Nephron (organoid): ENCODE measurements around the gene HINT3.
A peak's percentile ranks its signal among the peaks of the same experiment; 100 is the strongest.
"Not testable (repeated sequence)": the region's sequence is repeated elsewhere in the genome, so short reads cannot be mapped to it uniquely, and the experiment has no call there.

ENCODE experiments used
- H3K27ac Mint-ChIP-seq, 3 experiments: 2 replicates each; pipeline ENCODE4 v1.8.0; 2020; ENCODE audit warnings: mixed read lengths in 3 of 3, mild to moderate bottlenecking in 2 of 3, moderate library complexity in 1 of 3
- H3K27me3 Mint-ChIP-seq: 2 replicates; pipeline ENCODE4 v1.8.0; 2021; ENCODE audit warnings: low read depth, mild to moderate bottlenecking, moderate library complexity, mixed read lengths
- H3K36me3 Mint-ChIP-seq: 2 replicates; pipeline ENCODE4 v1.8.0; 2020; ENCODE audit warnings: low read depth, mixed read lengths
- H3K4me1 Mint-ChIP-seq: 2 replicates; pipeline ENCODE4 v1.8.0; 2020; ENCODE audit warnings: mixed read lengths
- H3K4me3 Mint-ChIP-seq, 3 experiments: 2 replicates each; pipeline ENCODE4 v1.8.0; 2020; ENCODE audit warnings: mild to moderate bottlenecking in 3 of 3, mixed read lengths in 3 of 3, moderate library complexity in 2 of 3
- H3K9me3 Mint-ChIP-seq: 2 replicates; pipeline ENCODE4 v1.8.0; 2020; ENCODE audit warnings: mixed read lengths
- TF ChIP-seq, protein P1 (sequence below), 3 experiments: fragments of 200-600 bp; sonication (generic); IDR thresholded peaks; one replicate each; pipeline ENCODE4 v1.5.0; 2021; ENCODE audit warnings: antibody characterized with exemption in 3 of 3; ENCODE audit not compliant: unreplicated experiment in 3 of 3

Gene HINT3

DNA sequence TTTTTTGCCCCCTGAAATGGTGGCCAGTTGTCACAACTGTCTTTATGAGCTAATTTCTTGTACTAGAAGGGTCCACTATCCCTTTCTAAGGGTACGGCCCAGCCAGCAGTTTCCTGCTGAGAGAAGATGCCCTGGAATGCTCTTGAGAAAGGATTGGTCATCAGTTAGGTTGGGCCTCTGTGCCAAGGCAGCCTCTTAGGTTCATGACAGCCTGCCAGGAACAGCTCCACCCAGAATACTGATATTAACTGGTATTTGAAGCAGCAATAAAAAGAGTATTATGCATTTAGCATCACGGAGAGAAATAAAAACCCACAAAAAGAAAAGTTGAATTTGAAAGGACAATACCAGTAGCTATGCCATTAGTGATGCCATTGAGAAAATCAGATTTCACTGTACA is 9.0 kb upstream of the HINT3 start:
- Mint-ChIP-seq H3K4me3 (no peak overlapping the region), H3K27ac (no peak overlapping the region), H3K4me1 (peaks cover 5% of the 10 kb centered on the region), H3K36me3 (no peaks in the 10 kb centered on the region), H3K27me3 (no peaks in the 10 kb centered on the region), H3K9me3 (no peaks in the 10 kb centered on the region)
- TF ChIP-seq, protein P1, sequence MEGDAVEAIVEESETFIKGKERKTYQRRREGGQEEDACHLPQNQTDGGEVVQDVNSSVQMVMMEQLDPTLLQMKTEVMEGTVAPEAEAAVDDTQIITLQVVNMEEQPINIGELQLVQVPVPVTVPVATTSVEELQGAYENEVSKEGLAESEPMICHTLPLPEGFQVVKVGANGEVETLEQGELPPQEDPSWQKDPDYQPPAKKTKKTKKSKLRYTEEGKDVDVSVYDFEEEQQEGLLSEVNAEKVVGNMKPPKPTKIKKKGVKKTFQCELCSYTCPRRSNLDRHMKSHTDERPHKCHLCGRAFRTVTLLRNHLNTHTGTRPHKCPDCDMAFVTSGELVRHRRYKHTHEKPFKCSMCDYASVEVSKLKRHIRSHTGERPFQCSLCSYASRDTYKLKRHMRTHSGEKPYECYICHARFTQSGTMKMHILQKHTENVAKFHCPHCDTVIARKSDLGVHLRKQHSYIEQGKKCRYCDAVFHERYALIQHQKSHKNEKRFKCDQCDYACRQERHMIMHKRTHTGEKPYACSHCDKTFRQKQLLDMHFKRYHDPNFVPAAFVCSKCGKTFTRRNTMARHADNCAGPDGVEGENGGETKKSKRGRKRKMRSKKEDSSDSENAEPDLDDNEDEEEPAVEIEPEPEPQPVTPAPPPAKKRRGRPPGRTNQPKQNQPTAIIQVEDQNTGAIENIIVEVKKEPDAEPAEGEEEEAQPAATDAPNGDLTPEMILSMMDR (IDR thresholded peaks at IDR 0.05; ENCODE audit: unreplicated experiment in 3 of 3): no peak

DNA sequence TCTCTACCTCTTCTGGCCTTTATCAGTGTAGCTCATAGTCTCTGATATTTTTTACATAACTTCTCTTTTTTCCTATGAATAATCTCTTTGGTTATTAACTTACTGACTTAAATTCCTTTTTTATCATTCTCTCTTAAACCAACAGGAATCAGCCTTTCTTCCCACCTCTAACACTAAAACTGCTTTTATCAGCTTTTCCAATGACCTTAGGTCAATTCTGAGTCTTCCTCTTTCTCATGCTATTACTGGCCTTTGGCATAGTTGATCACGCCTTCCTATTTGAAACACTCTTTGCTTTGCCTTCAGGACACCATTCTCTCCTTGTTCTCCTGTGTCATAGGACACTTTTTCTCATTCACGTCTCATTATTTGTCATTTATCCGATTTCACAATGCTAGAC is 8.1 kb upstream of the HINT3 start:
- no peak overlapping the region for H3K4me3 Mint-ChIP-seq
- peaks cover 5% of the 10 kb centered on the region for H3K4me1 Mint-ChIP-seq
- TF ChIP-seq, protein P1 (IDR thresholded peaks at IDR 0.05; ENCODE audit: unreplicated experiment in 3 of 3): no peak
- no peak overlapping the region for H3K27ac Mint-ChIP-seq
- no peaks in the 10 kb centered on the region for H3K36me3 Mint-ChIP-seq
- no peaks in the 10 kb centered on the region for H3K9me3 Mint-ChIP-seq
- no peaks in the 10 kb centered on the region for H3K27me3 Mint-ChIP-seq

DNA sequence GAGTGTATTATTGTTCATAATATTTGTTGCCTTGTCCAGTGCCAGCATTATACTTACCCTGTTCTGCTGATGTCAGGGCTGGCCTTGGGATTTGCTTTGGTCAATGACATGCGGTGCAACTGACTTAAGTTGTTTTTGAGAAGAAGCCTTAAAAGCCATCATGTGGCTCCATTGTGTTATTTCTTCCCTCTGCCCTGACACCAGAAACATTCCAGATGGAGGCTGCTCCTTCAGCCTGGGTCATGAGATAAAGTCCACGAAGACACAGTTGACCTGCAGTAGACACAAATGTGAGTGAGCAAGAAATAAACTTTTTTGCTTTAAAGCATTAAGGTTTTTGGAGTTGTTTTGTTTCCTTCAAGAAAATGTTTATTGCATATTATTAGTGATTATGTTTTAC is 7.5 kb upstream of the HINT3 start:
- H3K4me1 Mint-ChIP-seq: peaks cover 5% of the 10 kb centered on the region
- H3K27ac Mint-ChIP-seq: no peak overlapping the region
- no peaks in the 10 kb centered on the region for H3K9me3 Mint-ChIP-seq
- TF ChIP-seq, protein P1 (IDR thresholded peaks at IDR 0.05; ENCODE audit: unreplicated experiment in 3 of 3): no peak
- no peak overlapping the region for H3K4me3 Mint-ChIP-seq
- H3K36me3 Mint-ChIP-seq: no peaks in the 10 kb centered on the region
- no peaks in the 10 kb centered on the region for H3K27me3 Mint-ChIP-seq

DNA sequence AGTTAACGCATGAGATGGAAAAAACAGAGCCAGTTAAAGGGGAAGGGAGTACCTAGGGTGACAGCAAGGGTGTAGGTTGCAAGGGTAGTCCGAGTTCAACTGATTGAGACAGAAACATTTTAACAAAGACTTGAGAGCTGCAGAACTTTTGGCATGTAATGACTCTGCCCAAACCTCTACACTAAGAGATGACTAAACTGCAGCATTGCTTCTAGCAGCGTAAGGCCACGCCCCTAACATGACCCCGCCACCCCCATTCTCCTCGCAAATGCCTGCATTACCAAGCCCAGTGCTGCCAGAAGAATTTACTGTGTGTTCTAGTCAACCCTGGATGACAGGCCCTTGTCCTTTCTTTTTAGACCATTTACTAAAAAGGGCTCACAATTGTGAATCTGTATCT is 6.3 kb upstream of the HINT3 start:
- peaks cover 5% of the 10 kb centered on the region for H3K4me1 Mint-ChIP-seq
- H3K9me3 Mint-ChIP-seq: no peaks in the 10 kb centered on the region
- H3K36me3 Mint-ChIP-seq: no peaks in the 10 kb centered on the region
- no peaks in the 10 kb centered on the region for H3K27me3 Mint-ChIP-seq
- TF ChIP-seq, protein P1 (IDR thresholded peaks at IDR 0.05; ENCODE audit: unreplicated experiment in 3 of 3): no peak
- H3K27ac Mint-ChIP-seq: no peak overlapping the region
- H3K4me3 Mint-ChIP-seq: no peak overlapping the region

DNA sequence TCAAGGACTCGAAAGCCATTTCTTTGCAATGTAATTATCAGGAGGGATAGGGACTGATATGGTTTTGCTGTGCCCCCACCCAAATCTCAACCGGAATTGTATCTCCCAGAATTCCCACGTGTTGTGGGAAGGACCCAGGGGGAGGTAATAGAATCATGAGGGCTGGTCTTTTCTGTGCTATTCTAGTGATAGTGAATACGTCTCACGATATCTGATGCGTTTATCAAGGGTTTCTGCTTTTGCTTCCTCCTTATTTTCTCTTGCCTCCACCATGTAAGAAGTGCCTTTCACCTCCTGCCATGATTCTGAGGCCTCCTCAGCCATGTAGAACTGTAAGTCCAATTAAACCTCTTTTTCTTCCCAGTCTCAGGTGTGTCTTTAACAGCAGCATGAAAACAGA is 5.9 kb upstream of the HINT3 start:
- not testable (repeated sequence) for H3K9me3 Mint-ChIP-seq, H3K36me3 Mint-ChIP-seq, H3K27ac Mint-ChIP-seq, H3K4me3 Mint-ChIP-seq, H3K4me1 Mint-ChIP-seq, H3K27me3 Mint-ChIP-seq

DNA sequence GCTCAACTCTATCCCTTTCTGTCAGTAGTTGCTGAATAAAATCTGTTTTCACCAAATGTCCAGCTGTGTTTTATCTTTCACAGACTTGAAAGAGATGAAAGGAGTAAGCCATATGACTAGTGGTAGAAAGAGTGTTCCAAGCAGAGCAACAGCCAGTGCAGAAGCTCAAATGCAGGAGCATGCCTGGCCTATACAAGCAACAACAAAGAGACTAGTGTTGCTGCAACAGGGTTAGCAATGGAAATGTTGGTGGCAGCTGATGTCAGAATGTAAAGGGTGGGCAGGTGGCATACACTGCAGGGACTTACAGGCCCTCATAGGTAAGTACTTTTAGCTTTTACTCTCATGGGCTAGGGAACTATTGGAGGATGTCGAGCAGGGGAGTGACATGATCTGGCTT is 5.2 kb upstream of the HINT3 start:
- Mint-ChIP-seq H3K4me1 (peaks cover 2% of the 10 kb centered on the region), H3K27me3 (no peaks in the 10 kb centered on the region), H3K4me3 (peak overlapping the region in 1 of 3 experiments; percentile 3), H3K9me3 (no peaks in the 10 kb centered on the region), H3K36me3 (no peaks in the 10 kb centered on the region), H3K27ac (no peak overlapping the region)
- TF ChIP-seq, protein P1 (IDR thresholded peaks at IDR 0.05; ENCODE audit: unreplicated experiment in 3 of 3): no peak
